OCI-LY3 (cell line): Measurements from ENCODE around the gene ALOX15.

Experiments
- CTCF ChIP-seq: fragments of 200-600, 300-600 bp; sonication (generic); IDR thresholded peaks from 2 replicates; pipeline ENCODE4 v1.5.1; 2014; ENCODE audit warnings: antibody characterized with exemption, low read length, low read depth
- EZH2phosphoT487 ChIP-seq: fragments of 200-600 bp; shearing (Covaris generic); IDR thresholded peaks from 2 replicates; pipeline ENCODE4 v1.6.1; 2018; ENCODE audit warnings: antibody characterized with exemption, mixed run types, low read depth

- no peak for TF ChIP-seq CTCF
- no peak for TF ChIP-seq EZH2phosphoT487
Measured at GRCh38 chr17:4617090-4617489, 24.4 kb downstream of the ALOX15 start.
